Bronchial smooth muscle cell (primary cell): ENCODE results near the gene TMEM38A. TPM values are rescaled to one million over a fixed set of nuclear protein-coding genes. Genes with fewer than 3 reads are reported as not detected.

Source experiments
- total RNA-seq: library from RNA; depleted of rRNA; stranded (reverse); fragments of >200 nt; gene quantifications from 2 replicates; pipeline ENCODE4 v1.2.1, GENCODE V29; 2014

TMEM38A gene
- total RNA-seq, result 3.2 and 4.8 TPM in 2 replicates

GRCh38 chr19:16660763-16661479, at the start of gene TMEM38A:
Gene TMEM38A, plus strand, starts transcription at chr19:16661139. Its CDS starts 79 bp downstream, at chr19:16661218.

GRCh38 chr19:16628183-16628983, 32.6 kb upstream of the TMEM38A start, which contains the start of gene MED26:
Gene MED26, minus strand, starts transcription at chr19:16628204. Its CDS starts 261 bp downstream, at chr19:16627943.

GRCh38 chr19:16659832-16660708, 869 bp upstream of the TMEM38A start, which contains the start of gene SMIM7:
Gene SMIM7, minus strand, starts transcription at chr19:16660144. Its CDS starts 34 bp downstream, at chr19:16660110.

Other genes starting within 250 kb of the TMEM38A start
- 7.7 and 8.8 TPM in 2 replicates for gene EPS15L1, start 189.2 kb upstream of the TMEM38A start, total RNA-seq
- 0.16 TPM in 1 of 2 replicates, not detected in the other for gene CALR3, start 165.0 kb upstream of the TMEM38A start, total RNA-seq
- gene C19orf44, start 164.7 kb upstream of the TMEM38A start, total RNA-seq, result 2.0 and 2.6 TPM in 2 replicates
- gene CHERP, start 118.7 kb upstream of the TMEM38A start, total RNA-seq, result 4.4 and 4.6 TPM in 2 replicates
- 11.0 and 12.6 TPM in 2 replicates for gene SLC35E1, start 88.7 kb upstream of the TMEM38A start, total RNA-seq
- gene MED26, start 32.9 kb upstream of the TMEM38A start, total RNA-seq, result 3.6 and 4.4 TPM in 2 replicates
- gene SMIM7, start 995 bp upstream of the TMEM38A start, total RNA-seq, result 57.1 and 83.3 TPM in 2 replicates
- under 0.01 TPM in 1 of 2 replicates, not detected in the other for gene NWD1, start 58.7 kb downstream of the TMEM38A start, total RNA-seq
- gene SIN3B, start 168.3 kb downstream of the TMEM38A start, total RNA-seq, result 18.6 and 28.2 TPM in 2 replicates
- 0.09 TPM in 1 of 2 replicates, not detected in the other for gene F2RL3, start 227.9 kb downstream of the TMEM38A start, total RNA-seq